ENCODE results near the gene TMEM17. TPM values are rescaled to one million over a fixed set of nuclear protein-coding genes. Genes with fewer than 3 reads are reported as not detected.

The TMEM17 gene
- total and polyA plus RNA-seq, 2 donors (not counting 1 experiment from before 2014, with no cell fraction given) = 2.5 to 4.9 TPM

- no peak for TF ChIP-seq CTCF (conservative IDR thresholded peaks at IDR 0.05 in 1 of 2, IDR thresholded peaks at IDR 0.05 in 1 of 2; ENCODE audit: low read depth in 1 of 2, low read length in 2 of 2)
- no peak for TF ChIP-seq EZH2 (IDR thresholded peaks at IDR 0.05; ENCODE audit: low read length, missing control alignments)
- DNase-seq (ENCODE audit: low read depth in 2 of 2) = no peak
- no peak overlapping the region for H3K9ac ChIP-seq (ENCODE audit: insufficient read depth, low read length)
- H3K4me1 ChIP-seq (ENCODE audit: control insufficient read depth, extremely low read depth, insufficient read depth, low read length) = no peaks in the 10 kb centered on the region
- H4K20me1 ChIP-seq (ENCODE audit: control insufficient read depth, extremely low read depth, insufficient read depth, low read length) = no peaks in the 10 kb centered on the region
- H3K27me3 ChIP-seq (ENCODE audit: control insufficient read depth, insufficient read depth, low read length) = peaks cover 3% of the 10 kb centered on the region
- H3K4me2 ChIP-seq (ENCODE audit: extremely low read depth, insufficient read depth, low read length) = no peak overlapping the region
- H3K9me3 ChIP-seq (ENCODE audit: control insufficient read depth, insufficient read depth, low read depth, low read length) = no peaks in the 10 kb centered on the region
- H3K79me2 ChIP-seq (ENCODE audit: control insufficient read depth, insufficient read depth, low read length) = no peaks in the 10 kb centered on the region
- H3K36me3 ChIP-seq (ENCODE audit: control insufficient read depth, insufficient read depth, low read length) = no peaks in the 10 kb centered on the region
- no peak overlapping the region for H3K27ac ChIP-seq (ENCODE audit: insufficient read depth, low read length)
- no peak overlapping the region for H2AFZ ChIP-seq (ENCODE audit: low read length)
- H3K4me3 ChIP-seq (replicated peaks in 1 of 4; ENCODE audit: control extremely low read depth in 1 of 4, insufficient read depth in 1 of 4, low read depth in 3 of 4, low read length in 4 of 4) = no peak overlapping the region
Measured at GRCh38 chr2:62450716-62451191, 55.2 kb downstream of the TMEM17 start.

Other genes starting within 250 kb of the TMEM17 start
- 126 and 129 TPM in 2 replicates for gene EHBP1, start 199.5 kb upstream of the TMEM17 start, total RNA-seq
- gene EHBP1, start 199.5 kb upstream of the TMEM17 start, polyA plus RNA-seq = 144 and 191 TPM in 2 replicates

Measured in fibroblast of lung (primary cell).